ACHN (cell line): ENCODE measurements around the gene RHOB.

Source experiments
- DNase-seq: peaks from one replicate; pipeline ENCODE4 v3.0.0-alpha.2; 2015
- in situ Hi-C: cut with HindIII; loops from 2 replicates; pipeline ENCODE4 v1.10.0; 2017; ENCODE audit warnings: low sequenced_read_pairs, low pct_ligation_motif_present, low pct_unique_long_range_greater_than_20kb

The RHOB gene

DNA sequence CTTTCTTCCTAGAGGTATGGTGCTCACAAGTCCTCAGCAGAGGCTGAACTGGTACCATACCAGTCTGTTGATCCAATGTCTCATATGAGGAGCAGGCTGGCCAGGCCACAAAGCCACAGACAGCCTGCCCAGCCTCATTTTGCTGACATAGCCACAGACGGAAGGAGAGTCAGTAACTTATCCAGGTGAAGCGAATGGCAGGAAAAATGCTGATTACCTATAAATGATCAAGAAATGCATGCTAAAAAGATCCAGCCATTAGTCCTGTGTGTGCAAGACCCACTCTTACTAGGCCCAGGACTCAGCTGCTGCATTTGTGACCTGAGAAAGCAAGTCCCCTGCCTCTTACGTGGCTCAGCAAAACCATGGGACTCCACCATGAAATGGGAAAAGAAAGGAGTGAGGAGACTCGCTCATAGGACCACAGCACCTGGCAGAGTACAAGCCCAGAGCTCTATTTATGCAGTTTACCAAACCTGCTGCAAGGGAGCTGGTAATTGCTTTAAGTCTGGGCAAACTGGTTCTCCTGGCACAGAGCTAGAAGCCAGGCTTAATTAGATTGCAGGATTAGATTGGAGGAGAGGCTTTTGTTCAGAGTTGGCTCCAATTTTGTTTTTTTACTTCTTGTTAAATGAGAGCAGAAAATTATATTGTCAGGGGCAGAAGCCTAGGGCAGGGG is 19.0 kb downstream of the RHOB start:
- DNase-seq: no peak
- in situ Hi-C loops: no loop called here

DNA sequence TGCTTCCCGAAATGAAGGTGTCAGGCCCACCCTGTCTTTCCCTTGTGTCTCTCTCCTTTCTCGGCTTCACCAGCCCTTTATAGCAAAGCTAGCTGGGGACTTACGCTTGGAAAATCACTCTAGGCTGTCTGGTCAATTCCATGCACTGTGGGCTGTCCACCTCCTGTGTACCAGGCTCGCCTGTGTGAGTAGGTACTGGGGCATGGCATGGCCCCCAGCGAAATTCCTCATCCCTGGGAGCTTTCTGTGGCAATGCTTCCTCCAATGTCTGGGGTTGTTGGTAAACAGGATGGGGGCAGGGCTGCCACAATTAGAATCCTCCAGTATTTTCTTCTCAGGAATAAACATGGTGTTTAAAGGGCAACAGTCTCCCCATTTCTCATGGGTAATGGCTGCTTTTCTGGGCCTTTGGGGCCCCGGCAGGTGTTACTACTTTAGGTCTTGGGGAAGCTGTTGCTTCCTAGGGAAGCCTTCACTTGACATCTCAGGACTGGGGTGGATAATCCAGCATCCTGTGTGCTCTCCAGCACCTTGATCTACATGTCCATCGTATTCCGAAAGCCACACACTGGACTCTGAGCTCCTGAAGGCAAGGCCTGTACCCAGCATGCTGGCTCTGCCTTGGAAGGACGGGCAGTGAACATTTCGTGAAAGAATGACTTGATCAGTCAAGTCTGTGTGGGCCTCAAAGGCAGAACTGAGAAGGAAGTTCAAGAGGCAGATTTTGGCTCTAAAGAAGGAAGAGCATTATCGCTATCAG is 21.1 kb downstream of the RHOB start:
- DNase-seq: no peak
- in situ Hi-C loops: no loop called here

DNA sequence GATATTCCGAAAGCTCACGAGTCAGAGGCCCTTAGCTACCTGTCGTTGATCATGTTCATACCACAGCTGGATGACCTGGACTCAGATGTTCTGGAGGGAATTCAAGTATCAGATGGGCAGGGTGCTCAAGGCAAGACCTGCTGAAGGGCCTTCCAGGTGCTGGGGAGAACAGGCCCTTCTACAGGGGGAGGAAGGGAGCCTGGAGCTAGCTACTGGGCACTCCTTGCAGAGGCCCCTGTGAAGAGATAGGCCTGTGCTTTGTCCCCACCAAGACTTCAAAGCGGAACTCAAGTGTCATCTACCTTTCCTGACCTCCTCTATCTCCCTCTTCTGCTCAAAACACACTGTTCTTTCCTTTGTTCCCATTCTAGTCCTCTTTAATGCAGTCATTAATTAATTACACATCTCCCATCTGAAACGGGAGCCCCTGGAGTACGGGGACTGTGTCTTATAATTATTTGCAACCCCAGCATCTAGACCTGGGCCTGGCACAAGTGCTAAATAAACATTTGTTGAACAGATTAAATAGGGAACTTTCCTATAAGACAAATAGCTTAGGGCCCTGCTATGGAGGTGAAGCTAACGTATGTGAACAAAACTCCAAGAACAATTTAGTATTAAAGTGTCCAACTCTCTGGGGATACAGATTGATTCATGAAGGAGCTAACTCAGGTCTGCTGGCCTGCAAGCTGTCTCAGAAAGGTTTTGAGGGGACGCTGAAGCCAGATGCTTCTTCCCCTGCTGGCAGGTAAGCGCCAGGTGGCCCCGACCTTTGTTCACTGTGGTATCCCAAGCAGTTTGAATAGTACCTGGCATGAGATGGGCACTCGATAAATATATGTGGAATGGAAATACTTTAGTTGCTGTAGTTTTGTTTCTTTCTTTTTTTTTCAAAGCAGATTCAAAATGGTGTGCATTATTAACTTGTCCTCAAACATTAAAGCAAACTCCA is 22.0 kb downstream of the RHOB start:
- no peak for DNase-seq
- in situ Hi-C loops: no loop called here

DNA sequence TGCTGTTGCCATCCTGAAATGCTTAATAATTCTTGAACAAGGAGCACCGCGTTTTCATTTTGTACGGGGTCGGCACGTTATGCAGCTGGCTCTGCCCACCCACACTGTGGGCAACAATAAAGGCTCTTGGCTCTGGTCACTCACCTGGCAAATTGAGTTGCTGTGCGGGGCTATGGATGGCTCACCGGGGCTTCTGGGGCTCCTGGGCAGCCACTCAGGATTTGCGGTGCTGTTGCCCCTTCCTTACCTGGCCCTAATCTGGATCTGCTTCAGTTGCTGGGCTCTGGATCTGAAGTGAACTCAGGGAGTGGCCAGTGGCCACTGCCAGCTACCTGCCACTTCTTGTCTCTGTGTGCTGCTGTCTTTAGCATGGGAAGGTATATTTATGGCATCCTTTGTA is 22.7 kb downstream of the RHOB start:
- no peak for DNase-seq
- in situ Hi-C loops: no loop called here

DNA sequence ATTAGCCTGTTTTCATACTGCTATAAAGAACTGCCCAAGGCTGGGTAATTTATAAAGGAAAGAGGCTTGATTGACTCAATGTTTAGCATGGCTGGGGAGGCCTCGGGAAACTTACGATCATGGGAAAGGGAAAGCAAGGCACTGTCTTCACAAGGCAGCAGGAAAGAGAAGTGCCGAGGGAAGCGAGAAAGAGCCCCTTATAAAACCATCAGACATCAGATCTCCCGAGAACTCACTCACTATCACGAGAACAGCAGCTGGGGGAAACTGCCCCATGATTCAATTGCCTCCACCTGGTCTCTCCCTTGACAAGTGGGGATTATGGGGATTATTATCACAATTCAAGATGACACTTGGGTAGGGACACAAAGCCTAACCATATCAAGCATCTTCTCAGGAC is 23.3 kb downstream of the RHOB start:
- DNase-seq: no peak
- in situ Hi-C loops: no loop called here

DNA sequence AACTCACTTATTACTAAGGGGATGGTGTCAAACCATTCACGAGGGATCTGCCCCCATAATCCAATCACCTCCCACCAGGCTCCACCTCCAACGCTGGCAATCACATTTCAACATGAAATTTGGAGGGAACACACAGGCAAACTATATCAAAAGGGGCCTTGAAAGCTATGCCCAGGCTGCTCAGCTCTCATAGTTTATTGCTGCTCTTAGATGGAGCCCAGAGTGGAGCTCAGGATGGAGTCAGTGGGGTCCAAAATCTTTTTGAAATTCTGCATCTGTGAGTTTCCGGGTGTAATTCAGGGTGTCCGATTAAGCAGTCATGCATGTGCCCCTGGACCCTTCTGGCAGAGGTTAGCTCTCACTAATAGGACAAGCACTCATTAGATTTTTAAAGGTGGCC is 24.3 kb downstream of the RHOB start:
- in situ Hi-C loops: no loop called here
- no peak for DNase-seq

DNA sequence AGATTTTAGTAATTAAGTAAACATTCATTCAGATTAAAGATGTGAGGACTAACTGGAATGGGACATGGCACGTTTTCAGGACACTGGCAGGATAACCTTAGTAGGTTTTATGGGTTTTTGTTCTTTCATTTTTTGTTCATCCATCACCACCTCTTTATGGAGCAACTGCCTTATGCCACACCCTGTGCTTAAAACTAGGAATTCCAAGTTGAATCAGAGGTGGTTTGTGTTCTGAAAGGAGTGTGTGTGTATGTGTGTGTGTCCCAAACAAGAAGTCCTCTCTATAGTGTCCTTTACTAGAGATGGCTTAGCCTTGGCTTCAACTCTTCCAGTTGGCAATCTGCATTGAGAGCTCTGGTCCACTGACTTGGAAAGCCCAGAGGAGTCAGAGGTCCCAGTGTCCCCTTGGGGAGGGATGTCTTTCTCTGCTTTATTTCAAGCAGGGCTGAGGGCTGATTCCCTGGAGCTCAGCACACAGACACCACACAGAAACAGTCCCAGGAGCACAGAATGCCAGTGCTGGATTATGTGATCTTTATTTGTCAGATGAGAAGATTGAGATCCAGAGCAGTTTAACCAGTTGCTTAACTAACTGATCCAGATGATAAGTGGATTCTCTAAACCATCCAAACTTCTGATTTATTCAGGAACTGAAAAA is 25.2 kb downstream of the RHOB start:
- in situ Hi-C loops: no loop called here

DNA sequence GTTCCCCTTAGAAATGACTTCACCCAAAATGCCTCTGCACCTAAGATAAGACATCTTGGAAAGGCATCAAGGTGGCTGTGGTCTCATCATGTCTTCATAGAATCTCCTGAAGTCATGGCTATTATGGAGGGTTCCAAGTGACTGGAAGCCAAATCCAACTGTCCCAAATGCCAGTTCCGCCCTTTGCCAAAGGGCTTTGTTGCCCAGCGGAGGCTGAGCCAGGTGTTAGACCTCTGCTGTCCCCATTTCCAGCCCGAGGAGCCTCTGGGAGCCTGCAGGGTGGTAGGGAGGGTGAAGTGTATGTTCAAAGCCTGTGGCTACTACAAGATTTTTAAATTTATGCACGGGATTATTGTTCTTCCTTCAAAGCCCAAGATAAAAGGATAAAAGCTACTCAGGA is 25.7 kb downstream of the RHOB start:
- DNase-seq: no peak
- in situ Hi-C loops: no loop called here

More for the DNA sequence above, 25.2 kb downstream of the RHOB start:
- no peak for DNase-seq

DNA sequence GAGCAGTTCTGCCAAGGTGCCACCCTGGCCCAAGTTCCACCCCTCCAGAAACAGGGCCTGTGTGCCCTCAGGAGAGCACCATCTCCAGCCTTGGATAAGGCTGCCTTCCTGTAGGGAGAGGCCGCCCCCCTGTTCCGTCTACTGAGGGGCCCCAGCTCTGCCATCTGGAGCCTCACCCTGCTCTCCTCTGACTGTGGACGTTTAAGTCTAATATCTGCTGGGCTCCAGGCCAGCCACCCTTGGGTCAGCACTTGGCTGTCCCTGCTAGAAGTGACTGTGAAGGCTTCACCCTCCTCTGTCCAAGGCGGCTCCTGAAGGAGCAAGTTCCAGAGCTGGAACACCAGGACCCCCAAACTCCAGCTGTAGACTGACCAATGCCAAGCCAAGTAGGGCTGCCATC is 26.3 kb downstream of the RHOB start:
- in situ Hi-C loops: no loop called here
- no peak for DNase-seq

DNA sequence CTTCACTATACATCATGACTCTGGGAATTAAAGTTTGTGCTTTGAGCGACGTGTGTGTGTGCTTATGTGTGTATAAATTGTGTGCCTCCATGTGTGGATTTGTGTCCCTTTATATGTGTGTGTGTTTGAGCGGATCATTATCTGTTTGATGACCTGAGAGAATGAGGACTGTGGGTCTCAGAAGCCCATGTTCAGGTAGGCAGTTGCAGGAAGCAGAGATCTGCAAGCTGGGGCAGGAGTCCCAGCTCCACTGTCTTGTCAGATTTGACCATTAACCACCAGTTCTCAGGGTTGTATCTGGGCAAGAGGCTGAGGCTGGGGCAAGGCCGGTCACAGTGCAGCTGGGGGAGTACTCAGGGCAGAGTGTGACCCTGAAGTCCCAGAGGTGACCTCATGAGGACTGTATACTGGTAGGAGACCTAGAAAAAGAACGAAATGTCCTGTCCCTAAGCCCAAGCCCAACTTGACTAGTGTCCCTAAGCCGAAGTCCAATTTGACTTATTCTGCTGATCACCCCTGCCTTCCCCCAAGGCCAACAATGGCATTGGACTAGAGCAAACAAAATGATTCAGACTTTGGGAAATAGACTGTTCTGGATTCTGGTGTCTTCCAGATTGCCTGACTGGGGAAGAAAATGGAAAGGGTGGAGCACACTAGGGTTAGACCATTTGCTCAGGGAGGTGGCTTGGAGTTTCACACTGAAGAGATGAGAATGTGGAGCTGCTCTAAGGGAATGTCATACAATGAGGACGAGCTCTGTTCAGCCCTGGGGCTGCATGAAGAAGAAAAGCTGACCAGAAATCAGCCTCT is 28.1 kb downstream of the RHOB start:
- no peak for DNase-seq
- in situ Hi-C loops: no loop called here

DNA sequence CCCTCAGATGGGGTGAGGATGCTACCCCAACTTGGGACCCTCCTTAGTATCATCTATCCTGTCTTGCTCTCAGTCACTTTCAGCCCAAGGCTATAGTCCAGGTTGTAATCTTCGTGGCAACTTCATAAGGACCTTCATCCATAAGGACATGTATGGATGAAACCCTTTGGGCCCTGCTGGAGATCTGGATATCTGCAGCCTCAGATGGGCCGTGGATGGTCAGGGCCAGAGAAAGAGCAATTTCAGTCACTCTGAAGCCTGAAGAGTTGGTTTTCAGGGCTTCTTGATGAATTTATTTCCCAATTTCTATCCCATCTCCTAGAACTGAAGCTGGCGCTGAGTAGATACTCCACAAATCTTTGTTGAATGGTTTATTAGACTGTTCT is 28.7 kb downstream of the RHOB start:
- in situ Hi-C loops: no loop called here
- no peak for DNase-seq

DNA sequence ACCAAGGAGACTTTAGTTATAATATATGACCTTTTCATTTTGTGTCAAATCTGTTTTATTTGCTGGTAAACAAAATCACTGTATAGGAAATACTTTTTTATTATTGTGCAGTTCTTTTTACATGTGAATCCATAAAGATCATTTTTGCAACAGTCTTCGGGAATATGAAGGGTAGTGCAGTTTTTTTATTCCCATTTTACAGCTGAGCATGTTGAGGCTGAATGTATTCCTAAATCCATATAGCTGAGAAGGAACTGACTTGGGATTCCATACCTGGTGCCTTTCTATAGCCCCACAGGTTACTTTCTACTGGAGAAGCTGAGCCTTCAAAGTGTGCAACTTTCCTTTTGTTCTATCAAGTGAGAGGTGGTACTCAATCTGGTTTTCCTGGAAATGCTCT is 29.6 kb downstream of the RHOB start:
- DNase-seq: no peak
- in situ Hi-C loops: no loop called here

DNA sequence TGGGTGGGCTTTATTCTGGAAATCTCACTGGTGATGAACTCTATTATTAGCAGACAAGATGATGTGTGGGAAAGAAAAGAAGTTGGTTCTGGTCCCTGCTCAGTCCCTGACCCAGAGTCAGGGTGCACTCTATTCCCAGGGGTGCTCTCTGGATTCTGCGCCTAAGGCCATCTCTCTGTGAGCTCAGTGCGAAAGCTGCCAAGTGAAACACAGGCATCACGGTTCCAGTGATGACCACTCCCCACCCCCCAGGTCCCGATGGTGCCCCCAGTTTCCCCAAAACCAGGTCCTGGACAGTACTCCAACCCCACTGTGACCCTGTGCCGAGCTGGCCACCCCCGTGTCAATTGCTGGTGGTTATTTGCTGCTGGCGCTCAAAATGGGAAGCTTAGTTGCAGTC is 30.1 kb downstream of the RHOB start:
- no peak for DNase-seq
- in situ Hi-C loops: no loop called here

DNA sequence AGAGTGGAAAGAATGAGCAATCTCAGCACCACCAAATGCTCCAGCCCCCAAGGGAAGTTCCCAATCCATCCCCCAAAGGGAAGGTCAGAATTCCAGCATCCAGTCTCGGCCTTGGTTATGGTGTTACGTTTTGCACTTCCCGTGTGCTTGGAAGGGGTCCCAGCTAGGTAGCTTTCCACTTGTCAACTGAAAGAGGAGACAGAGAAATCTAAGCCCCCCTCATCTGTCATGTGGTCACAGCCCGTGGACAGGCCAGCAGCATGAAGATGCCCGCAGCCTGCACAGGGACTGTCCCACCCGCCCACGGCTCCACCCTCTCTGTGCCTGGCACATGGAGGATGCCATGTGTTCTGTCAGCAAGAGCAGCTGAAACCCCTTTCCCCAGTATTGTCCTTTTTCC is 32.1 kb downstream of the RHOB start:
- in situ Hi-C loops: no loop called here
- DNase-seq: no peak

DNA sequence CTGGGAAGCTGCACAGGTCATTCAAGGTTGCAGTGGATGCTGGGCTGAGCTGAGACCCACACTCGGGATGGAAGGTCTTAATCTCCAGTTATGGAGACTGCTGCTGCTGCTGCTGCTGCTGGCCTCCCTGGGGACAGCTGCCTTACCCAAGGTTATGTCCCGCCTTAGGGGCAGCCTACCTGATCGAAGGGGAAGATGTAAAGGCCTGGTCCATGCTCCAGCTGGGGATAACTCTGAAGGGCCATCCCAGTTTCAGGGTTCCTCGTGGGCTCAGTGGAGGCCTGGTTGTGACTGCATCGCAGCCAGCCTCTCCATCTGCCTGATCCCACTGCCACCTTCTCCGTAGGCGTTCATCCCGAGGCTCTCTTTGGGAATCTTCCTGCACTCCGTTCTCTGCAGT is 33.0 kb downstream of the RHOB start:
- DNase-seq: no peak
- in situ Hi-C loops: no loop called here

DNA sequence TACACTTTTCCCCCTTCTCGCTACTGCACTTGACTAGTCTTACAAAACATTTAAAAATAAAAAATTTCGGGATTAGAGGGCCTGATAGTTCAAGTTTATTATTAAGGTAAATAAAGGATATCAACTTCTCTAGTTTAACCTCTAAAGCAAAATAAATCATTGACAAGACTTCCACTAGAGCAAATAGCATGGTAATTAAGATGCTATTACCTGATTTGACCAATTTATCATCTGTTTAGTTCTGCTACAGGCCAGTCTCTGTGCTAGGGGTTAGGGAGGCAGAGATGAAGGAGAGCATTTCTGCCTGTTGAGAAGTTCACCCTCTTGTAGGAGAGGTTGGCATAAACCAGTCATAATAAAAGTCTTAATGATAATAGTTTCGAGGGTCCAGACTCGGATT is 34.0 kb downstream of the RHOB start:
- in situ Hi-C loops: no loop called here
- no peak for DNase-seq

DNA sequence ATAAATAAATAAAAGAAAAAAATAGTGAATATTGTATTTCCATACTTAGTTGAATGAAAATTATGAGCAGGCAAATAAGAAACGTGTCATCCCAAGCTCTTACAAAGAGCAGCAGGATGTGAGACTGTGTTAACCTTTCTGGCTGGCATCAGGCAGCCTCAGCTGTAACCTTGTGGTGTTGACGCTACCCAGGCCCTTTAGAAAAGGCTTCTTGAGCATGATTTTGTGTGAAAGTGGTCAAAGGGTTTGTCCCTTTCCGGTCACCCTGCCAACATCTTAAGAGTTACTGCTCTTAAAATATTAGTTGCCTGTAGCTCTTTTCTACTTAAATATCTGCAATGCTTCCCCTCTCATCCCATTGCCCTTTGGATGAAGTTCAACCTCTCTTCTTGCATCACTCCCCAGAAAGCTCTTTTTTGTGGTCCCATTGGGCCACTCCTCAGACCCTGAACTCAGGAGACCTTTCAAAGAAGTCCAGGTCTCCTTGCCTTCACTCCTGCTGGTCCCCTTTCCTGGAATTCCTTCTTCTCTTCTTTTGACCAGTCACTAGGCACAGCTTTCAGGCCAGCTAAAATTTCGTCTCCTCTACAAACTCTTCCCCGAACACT is 35.0 kb downstream of the RHOB start:
- in situ Hi-C loops: no loop called here
- DNase-seq: no peak

DNA sequence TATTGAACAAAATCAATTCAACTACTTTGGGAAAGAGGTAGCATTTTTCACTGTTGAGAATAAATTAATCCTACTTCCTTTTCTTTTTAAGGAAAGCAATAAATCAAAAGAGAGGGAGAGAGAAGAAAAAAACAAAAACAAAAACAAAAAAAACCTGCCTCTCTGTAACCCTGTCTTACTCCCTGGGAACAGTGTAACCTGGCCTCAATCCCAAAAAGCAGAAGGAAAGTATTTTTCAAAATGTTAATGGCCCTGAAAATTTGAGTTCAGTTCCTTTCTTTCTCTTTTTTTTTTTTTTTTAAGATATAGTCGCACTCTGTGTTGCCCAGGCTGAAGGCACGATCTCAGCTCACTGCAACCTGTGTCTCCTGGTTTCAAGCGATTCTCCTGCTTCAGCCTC is 35.9 kb downstream of the RHOB start:
- in situ Hi-C loops: no loop called here
- no peak for DNase-seq
